Astrocyte (in vitro differentiated cells and primary cell): ENCODE measurements around the gene USP17L29. TPM values are rescaled to one million over a fixed set of nuclear protein-coding genes. Genes with fewer than 3 reads are reported as not detected.
"Not testable (repeated sequence)": the region's sequence is repeated elsewhere in the genome, so short reads cannot be mapped to it uniquely, and the experiment has no call there.

ENCODE experiments used
- DNase-seq: peaks from one replicate; pipeline ENCODE4 v3.0.0-alpha.2; 2010; ENCODE audit warnings: low read depth
- FAIRE-seq: peaks from 2 replicates; lab custom pipeline; 2011; peaks lifted over from hg19 to GRCh38; lab: Jason Lieb, UNC
- H2AFZ ChIP-seq: 2 replicates; pipeline ENCODE4 v1.6.0; 2012; ENCODE audit warnings: low read depth, low read length, inconsistent platforms
- H3K27ac ChIP-seq: 2 replicates; pipeline ENCODE4 v1.5.1; 2011; ENCODE audit warnings: low read depth, low read length, inconsistent platforms
- H3K27me3 ChIP-seq: 2 replicates; pipeline ENCODE4 v1.6.0; 2011; ENCODE audit warnings: low read length, inconsistent platforms; ENCODE audit not compliant: insufficient read depth
- H3K36me3 ChIP-seq: 2 replicates; pipeline ENCODE4 v1.5.1; 2011; ENCODE audit warnings: low read length, inconsistent platforms; ENCODE audit not compliant: insufficient read depth
- H3K4me1 ChIP-seq: 2 replicates; pipeline ENCODE4 v1.5.1; 2011; ENCODE audit warnings: low read length, inconsistent platforms; ENCODE audit not compliant: insufficient read depth
- H3K4me2 ChIP-seq: 2 replicates; pipeline ENCODE4 v1.6.0; 2012; ENCODE audit warnings: low read length, inconsistent platforms
- H3K4me3 ChIP-seq: 2 replicates; pipeline ENCODE4 v1.5.1; 2011; ENCODE audit warnings: low read depth, mild to moderate bottlenecking, low read length, inconsistent platforms; ENCODE audit not compliant: insufficient read depth
- H3K79me2 ChIP-seq: 2 replicates; pipeline ENCODE4 v1.6.0; 2012; ENCODE audit warnings: mild to moderate bottlenecking, low read length, inconsistent platforms; ENCODE audit not compliant: insufficient read depth
- H3K9ac ChIP-seq: 2 replicates; pipeline ENCODE4 v1.6.0; 2012; ENCODE audit warnings: mild to moderate bottlenecking, low read length, inconsistent platforms
- H3K9me3 ChIP-seq: 2 replicates; pipeline ENCODE4 v1.5.1; 2012; ENCODE audit warnings: low read depth, mild to moderate bottlenecking, low read length, inconsistent platforms; ENCODE audit not compliant: insufficient read depth
- H4K20me1 ChIP-seq: 2 replicates; pipeline ENCODE4 v1.6.0; 2012; ENCODE audit warnings: low read length, inconsistent platforms; ENCODE audit not compliant: insufficient read depth
- H3K27ac Mint-ChIP-seq: one replicate; pipeline ENCODE4 v1.8.0; 2021; ENCODE audit warnings: mild to moderate bottlenecking, mixed read lengths; ENCODE audit not compliant: unreplicated experiment
- H3K27me3 Mint-ChIP-seq: one replicate; pipeline ENCODE4 v1.8.0; 2021; ENCODE audit warnings: low read depth, mixed read lengths; ENCODE audit not compliant: unreplicated experiment
- H3K36me3 Mint-ChIP-seq: one replicate; pipeline ENCODE4 v1.8.0; 2021; ENCODE audit warnings: low read depth, mixed read lengths; ENCODE audit not compliant: unreplicated experiment
- H3K4me1 Mint-ChIP-seq: one replicate; pipeline ENCODE4 v1.8.0; 2021; ENCODE audit warnings: low read depth, mixed read lengths; ENCODE audit not compliant: unreplicated experiment
- H3K4me3 Mint-ChIP-seq: one replicate; pipeline ENCODE4 v1.8.0; 2021; ENCODE audit warnings: mild to moderate bottlenecking, moderate library complexity, mixed read lengths; ENCODE audit not compliant: unreplicated experiment
- H3K9me3 Mint-ChIP-seq: one replicate; pipeline ENCODE4 v1.8.0; 2021; ENCODE audit warnings: mild to moderate bottlenecking, mixed read lengths; ENCODE audit not compliant: unreplicated experiment
- total RNA-seq: library from RNA; stranded (reverse); gene quantifications from 2 replicates; pipeline ENCODE4 v1.2.1, GENCODE V29; 2021

USP17L29 gene
- total RNA-seq, 1 donor from 2014 or later = not detected

- not testable (repeated sequence) for H2AFZ ChIP-seq, H3K27me3 Mint-ChIP-seq, FAIRE-seq, H3K36me3 ChIP-seq, H3K79me2 ChIP-seq, H3K4me2 ChIP-seq, H3K27me3 ChIP-seq, H3K27ac ChIP-seq, H3K9ac ChIP-seq, H3K27ac Mint-ChIP-seq, H4K20me1 ChIP-seq, H3K36me3 Mint-ChIP-seq, DNase-seq, H3K4me1 Mint-ChIP-seq, H3K9me3 ChIP-seq, H3K4me3 Mint-ChIP-seq, H3K4me1 ChIP-seq, H3K4me3 ChIP-seq, H3K9me3 Mint-ChIP-seq
Observed at GRCh38 chr4:9339103-9339502, 14.3 kb upstream of the USP17L29 start, which contains the start of gene USP17L5. USP17L5 (plus strand) TSS chr4:9339403; CDS start chr4:9339403, 0 bp downstream.

GRCh38 chr4:9343848-9344247 lies 9.6 kb upstream of the USP17L29 start, which contains the start of gene USP17L27:
USP17L27 (plus strand) TSS chr4:9344148; CDS start chr4:9344148, 0 bp downstream.
- H3K4me1 Mint-ChIP-seq, H3K79me2 ChIP-seq, H3K4me3 Mint-ChIP-seq, FAIRE-seq, H3K9me3 ChIP-seq, H3K36me3 Mint-ChIP-seq, H3K27me3 Mint-ChIP-seq, H3K4me3 ChIP-seq, H3K27ac Mint-ChIP-seq, H3K9me3 Mint-ChIP-seq, H3K27ac ChIP-seq, H3K4me1 ChIP-seq, H3K9ac ChIP-seq, H3K36me3 ChIP-seq, DNase-seq, H2AFZ ChIP-seq, H4K20me1 ChIP-seq, H3K27me3 ChIP-seq, H3K4me2 ChIP-seq: not testable (repeated sequence)

- not testable (repeated sequence) for H3K4me1 Mint-ChIP-seq, H3K4me3 Mint-ChIP-seq, H3K79me2 ChIP-seq, H3K4me3 ChIP-seq, H3K27ac Mint-ChIP-seq, DNase-seq, H3K27me3 ChIP-seq, H3K27me3 Mint-ChIP-seq, H3K9me3 Mint-ChIP-seq, H3K9me3 ChIP-seq, H4K20me1 ChIP-seq, H3K36me3 Mint-ChIP-seq, H3K4me1 ChIP-seq, H3K9ac ChIP-seq, H2AFZ ChIP-seq, H3K36me3 ChIP-seq, H3K4me2 ChIP-seq, H3K27ac ChIP-seq, FAIRE-seq
Observed at GRCh38 chr4:9348593-9348992, 4.8 kb upstream of the USP17L29 start, which contains the start of gene USP17L28. USP17L28 (plus strand) TSS chr4:9348893; CDS start chr4:9348893, 0 bp downstream.

- not testable (repeated sequence) for H3K4me3 Mint-ChIP-seq, FAIRE-seq
Observed at GRCh38 chr4:9350866-9351265, 2.6 kb upstream of the USP17L29 start.

GRCh38 chr4:9362829-9363228 lies 9.4 kb downstream of the USP17L29 start, which contains the start of gene USP17L30:
USP17L30 (plus strand) TSS chr4:9363129; CDS start chr4:9363129, 0 bp downstream.
- H3K79me2 ChIP-seq, H3K27ac Mint-ChIP-seq, H3K36me3 Mint-ChIP-seq, H3K27me3 ChIP-seq, DNase-seq, H3K9me3 Mint-ChIP-seq, H3K9me3 ChIP-seq, H2AFZ ChIP-seq, H3K36me3 ChIP-seq, H3K9ac ChIP-seq, FAIRE-seq, H3K4me3 Mint-ChIP-seq, H3K4me2 ChIP-seq, H3K27me3 Mint-ChIP-seq, H4K20me1 ChIP-seq, H3K27ac ChIP-seq, H3K4me3 ChIP-seq, H3K4me1 Mint-ChIP-seq, H3K4me1 ChIP-seq: not testable (repeated sequence)

More at GRCh38 chr4:9350866-9351265, 2.6 kb upstream of the USP17L29 start:
- H3K36me3 Mint-ChIP-seq, H3K4me2 ChIP-seq, H3K27ac ChIP-seq, H4K20me1 ChIP-seq, H3K36me3 ChIP-seq, H3K9me3 ChIP-seq, H3K27me3 ChIP-seq, H3K79me2 ChIP-seq, H3K9me3 Mint-ChIP-seq, H3K4me3 ChIP-seq, H3K9ac ChIP-seq, H2AFZ ChIP-seq, H3K4me1 Mint-ChIP-seq, H3K4me1 ChIP-seq, H3K27me3 Mint-ChIP-seq, H3K27ac Mint-ChIP-seq, DNase-seq: not testable (repeated sequence)

DNA sequence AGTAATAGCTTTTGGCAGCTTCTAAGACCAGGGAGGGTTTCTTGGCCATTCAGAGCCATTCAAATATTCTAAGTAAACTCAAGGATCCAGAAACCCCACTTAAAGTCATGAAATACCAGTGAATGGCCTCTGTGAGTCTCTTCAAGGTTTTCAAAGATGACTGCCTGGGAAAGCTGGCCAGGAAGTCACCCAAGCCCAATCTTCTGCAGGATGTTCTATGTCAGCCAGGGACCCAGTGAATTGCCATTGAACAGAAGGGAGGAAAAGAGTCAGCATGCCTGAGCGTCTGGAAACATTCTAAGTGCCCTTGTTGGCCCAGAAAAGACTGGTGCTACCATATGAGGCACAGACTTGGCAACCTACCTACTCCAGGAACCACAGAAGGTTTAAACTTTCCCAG lies 26.4 kb downstream of the USP17L29 start:
- not testable (repeated sequence) for H3K36me3 Mint-ChIP-seq, FAIRE-seq, H3K4me3 ChIP-seq, H3K27ac Mint-ChIP-seq, DNase-seq, H3K4me1 Mint-ChIP-seq, H3K27me3 Mint-ChIP-seq, H3K9me3 Mint-ChIP-seq, H3K36me3 ChIP-seq, H4K20me1 ChIP-seq, H3K79me2 ChIP-seq, H3K4me3 Mint-ChIP-seq, H3K27ac ChIP-seq, H3K4me2 ChIP-seq, H3K4me1 ChIP-seq, H3K27me3 ChIP-seq, H3K9ac ChIP-seq, H2AFZ ChIP-seq, H3K9me3 ChIP-seq
